ELR (cell line): ENCODE results near the gene KCNJ11.

Experiments used
- DNase-seq: peaks from one replicate; pipeline ENCODE4 v3.0.0-alpha.2; 2015; ENCODE audit warnings: low read depth

KCNJ11 gene

GRCh38 chr11:17408026-17408425, 19.6 kb upstream of the KCNJ11 start:
- DNase-seq, result no peak

DNA sequence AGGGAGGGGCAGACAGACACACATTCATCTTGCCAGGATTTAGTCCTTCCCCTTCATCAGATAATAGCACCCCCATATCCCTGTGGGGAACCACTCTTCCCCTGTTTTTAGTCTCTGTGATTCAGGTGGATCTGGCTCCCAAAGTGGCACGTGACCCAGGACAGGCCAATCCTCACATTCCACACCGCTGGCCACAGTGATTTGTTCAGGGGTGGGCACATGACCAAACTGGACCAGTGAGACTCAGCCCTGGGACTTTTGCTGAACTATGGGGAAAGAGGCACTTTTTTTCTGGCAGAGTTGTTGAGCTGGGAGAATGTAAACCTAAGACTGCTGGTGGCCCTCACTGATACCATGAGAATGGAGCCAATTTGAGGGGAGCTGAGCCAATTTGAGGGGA, 19.1 kb upstream of the KCNJ11 start:
- no peak for DNase-seq

DNA sequence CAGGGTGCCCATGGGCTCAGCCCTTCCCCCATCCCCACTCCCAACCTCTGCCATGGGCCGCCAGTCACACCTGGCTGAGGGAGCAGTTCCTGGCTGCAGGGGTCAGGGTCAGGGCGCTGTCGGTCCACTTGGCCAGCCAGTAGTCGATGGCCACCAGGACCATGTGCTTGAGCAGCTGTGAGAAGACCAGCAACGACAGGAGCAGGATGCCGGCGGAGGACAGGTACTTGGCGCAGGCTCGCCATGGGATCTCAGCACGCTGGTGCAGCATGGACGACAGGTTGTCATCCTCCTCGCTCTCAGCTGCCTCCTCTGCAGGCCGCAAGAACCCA, 18.3 kb upstream of the KCNJ11 start:
- no peak for DNase-seq

DNA sequence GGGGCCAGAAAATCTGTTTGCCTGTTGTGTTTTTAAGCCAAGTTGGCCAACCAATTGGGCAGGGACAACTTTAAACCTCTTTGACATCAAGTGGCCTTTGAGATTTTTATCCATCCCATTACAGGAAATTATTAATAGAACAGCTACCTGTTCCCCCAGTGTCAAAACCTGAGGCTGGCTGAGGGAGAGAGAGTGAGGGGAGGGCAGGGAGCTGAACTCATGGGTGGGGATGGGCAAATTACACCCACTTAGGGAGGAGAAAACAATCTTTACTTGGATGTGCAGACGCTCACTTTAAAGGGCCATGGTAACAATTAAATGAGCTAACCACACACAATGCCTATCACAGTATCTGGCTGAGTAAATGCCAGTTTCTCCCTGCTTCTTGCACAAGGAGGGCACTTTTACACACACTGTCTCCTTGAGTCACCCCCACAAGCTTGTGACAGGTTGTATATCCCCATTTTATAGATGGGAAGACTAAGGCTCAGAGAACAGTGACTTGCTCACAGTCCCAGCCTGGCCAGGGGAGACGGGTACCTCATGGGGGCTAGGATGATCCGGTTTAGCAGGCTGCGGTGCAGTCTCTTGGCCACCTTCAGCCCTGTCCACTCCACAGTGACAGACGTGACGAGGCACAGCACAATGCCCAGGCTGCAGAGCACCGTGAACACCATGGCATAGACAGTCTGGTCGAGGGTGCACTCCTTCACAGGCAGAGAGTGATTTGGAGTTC, 17.8 kb upstream of the KCNJ11 start:
- no peak for DNase-seq

DNA sequence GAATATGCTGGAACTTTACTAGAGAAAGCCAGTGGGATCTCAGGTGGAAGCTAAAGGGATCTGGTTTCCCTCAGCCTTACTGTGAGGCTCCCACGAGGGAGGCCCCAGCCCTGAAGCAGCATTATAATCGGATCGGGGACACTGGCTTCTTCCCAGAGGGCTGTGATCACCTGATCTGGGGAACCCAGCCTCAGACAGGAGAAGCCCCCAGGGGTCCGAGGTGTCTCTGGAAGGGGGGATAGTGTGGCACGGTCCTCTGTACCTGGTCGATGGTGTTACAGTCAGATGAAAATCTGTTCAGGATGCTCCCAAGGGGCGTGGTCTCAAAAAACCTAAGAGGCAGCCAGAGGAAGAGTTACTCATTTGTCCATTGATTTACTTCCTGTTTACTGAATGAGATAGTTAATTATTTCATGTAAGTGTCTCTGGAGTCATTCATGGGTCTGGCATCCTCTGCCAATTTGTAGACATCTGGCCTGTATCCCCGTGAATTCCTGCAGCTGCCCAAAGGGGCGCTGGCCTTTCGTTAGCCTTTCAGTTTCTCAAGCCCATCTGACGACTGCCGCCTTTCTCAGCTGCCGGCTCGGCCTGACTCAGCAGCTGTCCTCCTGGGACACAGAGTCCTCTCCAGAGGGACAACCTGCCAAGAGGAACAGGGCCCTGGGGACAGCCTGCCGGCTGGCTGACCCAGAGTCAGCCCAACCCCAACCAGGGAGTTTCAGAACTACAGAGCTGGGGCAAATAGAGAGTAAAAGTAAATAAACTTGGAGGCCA, 17.0 kb upstream of the KCNJ11 start:
- peak; percentile 67 for DNase-seq

- DNase-seq, result peak; percentile 13
Observed at GRCh38 chr11:17403980-17404759, 15.7 kb upstream of the KCNJ11 start.

- no peak for DNase-seq
Observed at GRCh38 chr11:17402486-17402885, 14.0 kb upstream of the KCNJ11 start.

DNA sequence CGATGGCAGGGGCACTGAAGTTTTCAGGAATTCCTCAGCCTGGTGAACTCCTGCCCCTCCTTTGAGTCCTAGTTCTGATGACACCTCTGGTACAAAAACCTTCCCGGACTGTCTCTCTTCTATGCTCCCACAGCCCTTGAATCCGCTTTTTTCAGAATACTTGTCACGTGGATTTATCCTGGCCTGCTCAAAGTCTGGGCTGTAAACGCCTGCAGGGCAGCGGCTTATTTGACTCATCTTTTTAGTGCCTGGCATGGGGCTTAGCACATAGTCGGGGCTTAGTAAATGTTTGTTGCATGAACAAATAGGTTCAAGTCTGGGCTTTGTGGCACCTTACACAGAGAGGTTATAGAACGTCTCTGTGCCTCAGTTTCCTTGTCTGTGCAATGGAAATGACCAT, 13.4 kb upstream of the KCNJ11 start:
- no peak for DNase-seq

DNA sequence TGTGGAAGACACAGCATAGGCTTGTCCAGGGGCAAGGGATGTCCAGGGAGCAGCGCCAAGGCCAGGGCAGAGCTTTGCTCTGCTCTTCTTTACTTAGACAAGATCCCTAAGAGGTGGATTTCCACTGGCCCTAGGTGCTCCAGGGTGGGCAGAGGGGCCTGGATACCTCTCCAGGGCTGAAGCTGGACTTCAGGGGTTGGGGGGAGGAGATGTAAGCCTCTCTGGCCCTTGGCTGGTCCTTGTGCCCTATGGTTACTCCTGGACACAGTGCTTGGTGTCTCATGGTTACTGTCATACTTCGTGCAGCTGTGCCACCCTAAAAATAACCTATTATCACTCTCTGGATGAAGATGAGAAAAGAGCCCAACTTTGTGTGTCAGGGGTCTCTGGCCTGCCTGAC, 12.9 kb upstream of the KCNJ11 start:
- DNase-seq, result no peak

DNA sequence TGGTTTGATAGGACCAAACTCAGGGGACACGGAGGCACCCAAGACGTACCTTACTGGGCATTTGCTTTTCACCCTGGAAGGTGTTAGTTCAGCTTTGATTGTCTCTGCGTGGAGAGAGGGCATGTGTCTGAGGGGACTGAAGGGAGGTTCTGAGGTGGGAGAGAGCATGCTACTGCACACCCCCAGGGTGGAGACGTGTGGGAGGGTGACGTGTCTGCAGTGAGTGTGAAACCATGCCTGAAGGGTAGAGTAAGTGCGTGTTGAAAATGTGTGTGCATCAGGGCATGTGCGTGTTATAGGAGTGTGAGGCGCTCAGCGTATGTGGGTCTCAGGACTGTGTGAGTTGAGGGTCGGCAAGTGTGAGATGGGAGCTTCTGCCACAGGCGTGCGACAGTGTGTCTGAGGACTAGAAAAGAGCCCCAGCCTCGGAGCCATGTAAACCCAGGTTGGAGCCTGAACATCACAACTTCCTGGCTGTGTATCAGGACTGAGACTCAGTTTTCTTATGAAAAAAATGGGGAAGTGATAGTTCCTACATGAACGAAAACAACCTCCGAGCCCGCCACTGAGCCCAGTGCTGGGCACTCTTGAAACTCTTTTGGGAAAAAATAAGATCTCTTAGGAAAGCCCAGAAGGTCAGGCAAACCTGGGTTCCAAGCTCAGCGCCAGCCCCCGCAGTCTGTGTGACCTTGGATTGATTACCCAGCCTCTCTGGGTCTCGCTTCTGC, 11.8 kb upstream of the KCNJ11 start:
- DNase-seq, result no peak

DNA sequence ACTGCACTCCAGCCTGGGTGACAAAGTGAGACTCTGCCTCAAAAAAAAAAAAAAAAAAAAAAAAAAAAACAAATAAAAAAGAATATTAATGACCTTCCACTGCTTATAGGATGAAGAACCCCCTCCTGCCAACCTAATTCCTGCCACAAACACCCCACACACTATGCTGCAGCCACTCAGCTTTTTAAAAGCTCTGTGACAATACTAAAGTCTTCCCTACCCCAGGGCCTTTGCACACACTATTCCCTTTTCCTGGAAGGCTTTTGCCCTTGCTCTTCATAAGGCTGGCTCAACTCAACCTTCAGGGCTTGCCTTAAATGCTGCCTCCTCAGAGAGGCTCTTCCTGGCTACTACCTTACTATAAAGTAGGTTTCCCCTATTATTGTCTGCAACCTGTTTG, 10.8 kb upstream of the KCNJ11 start:
- no peak for DNase-seq

- DNase-seq, result no peak
Observed at GRCh38 chr11:17397311-17398002, 9.0 kb upstream of the KCNJ11 start.

- DNase-seq, result no peak
Observed at GRCh38 chr11:17396598-17397310, 8.3 kb upstream of the KCNJ11 start.

DNA sequence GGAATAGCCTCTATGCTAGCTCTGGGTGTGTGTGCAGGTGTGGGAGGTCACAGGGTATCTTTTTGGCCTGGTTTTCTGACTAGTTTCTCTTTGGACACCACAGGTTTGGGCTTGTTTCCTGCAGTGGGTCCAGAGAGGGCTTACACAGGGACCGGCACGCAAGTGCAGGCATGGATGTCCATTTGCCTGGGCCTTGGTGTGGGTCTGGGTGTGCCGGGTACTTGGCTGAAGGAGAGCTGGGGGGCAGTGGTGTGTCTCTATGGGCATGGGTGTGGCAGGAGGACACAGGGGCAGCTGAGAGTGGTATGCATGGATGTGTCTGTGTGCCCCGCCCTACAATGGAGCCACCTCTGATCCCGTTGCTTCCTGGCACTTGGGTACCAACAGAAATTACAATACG, 7.5 kb upstream of the KCNJ11 start:
- no peak for DNase-seq

- no peak for DNase-seq
Observed at GRCh38 chr11:17395554-17395961, 7.1 kb upstream of the KCNJ11 start.

- DNase-seq, result no peak
Observed at GRCh38 chr11:17394743-17395390, 6.4 kb upstream of the KCNJ11 start.

DNA sequence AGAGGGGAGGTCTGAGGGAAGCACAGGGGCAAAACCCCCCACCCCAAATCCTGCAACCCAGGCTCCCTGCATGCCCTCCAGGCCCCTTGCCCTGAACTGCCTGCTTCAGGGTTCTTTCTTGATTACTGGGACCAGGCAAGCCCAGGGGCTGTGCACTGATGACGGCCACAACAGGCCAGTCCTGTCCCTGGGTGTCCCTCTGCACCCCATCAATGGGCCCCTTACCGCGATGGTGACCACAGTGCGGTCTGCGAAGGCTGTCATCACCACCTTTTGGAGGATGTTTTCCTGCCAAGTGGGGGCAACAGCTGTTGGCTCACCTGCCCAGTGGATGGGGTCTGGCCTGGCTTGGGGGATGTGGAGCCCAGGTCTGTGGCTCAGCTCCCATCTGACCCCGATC, 5.0 kb upstream of the KCNJ11 start:
- no peak for DNase-seq

DNA sequence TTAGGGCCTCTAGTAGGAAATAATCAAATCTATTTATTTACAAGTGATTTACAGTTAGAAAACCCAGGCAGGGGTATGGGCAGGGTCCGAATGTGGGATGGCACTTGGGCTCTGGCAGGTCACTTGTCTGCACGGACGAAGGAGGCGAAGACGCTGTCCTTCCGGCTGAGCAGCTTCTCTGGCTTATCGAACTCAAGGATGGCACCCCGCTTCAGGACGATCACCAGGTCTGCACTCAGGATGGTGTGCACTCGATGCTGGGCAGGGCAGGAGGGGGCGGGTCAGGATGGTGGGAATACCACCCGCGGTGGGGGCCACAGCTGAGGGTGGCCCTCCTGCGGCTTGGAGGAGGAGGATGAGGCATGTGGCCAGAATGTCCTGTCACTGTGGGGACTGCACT, 4.4 kb upstream of the KCNJ11 start:
- DNase-seq, result no peak

GRCh38 chr11:17391493-17392355, 3.3 kb upstream of the KCNJ11 start:
- DNase-seq, result no peak
